Body of pancreas (tissue), 4 donors: ENCODE measurements around the gene CLDN15. TPM values are rescaled to one million over a fixed set of nuclear protein-coding genes. Genes with fewer than 3 reads are reported as not detected.

ENCODE experiments used
- ATAC-seq: fragments of 150-250 bp; one replicate; pipeline ENCODE4 v1.9.1; 2016
- DNase-seq, 4 donors: peaks; one replicate each; pipeline ENCODE4 v3.0.0-alpha.2; 2019
- H3K27ac ChIP-seq, 4 donors: fragments of 200-600 bp; sonication (generic); 1 replicate in 3 of 4; 2 replicates in 1 of 4; pipeline versions ENCODE4 v1.5.1 to v1.6.1; 2016 to 2019; ENCODE audit warnings: mild to moderate bottlenecking in 1 of 4, mixed read lengths in 1 of 4, moderate library complexity in 1 of 4
- H3K27me3 ChIP-seq, 2 donors: fragments of 200-600 bp; sonication (generic); one replicate each; pipeline ENCODE4 v1.6.0; 2016; ENCODE audit warnings: mild to moderate bottlenecking in 1 of 2
- H3K36me3 ChIP-seq, 2 donors: fragments of 200-600 bp; sonication (generic); replicated peaks in 1 of 2; 2 replicates each; pipeline ENCODE4 v1.5.1; 2016; ENCODE audit warnings: low read depth in 2 of 2; ENCODE audit not compliant: insufficient read depth in 1 of 2
- H3K4me1 ChIP-seq: fragments of 200-600 bp; sonication (generic); one replicate; pipeline ENCODE4 v1.6.0; 2016
- H3K4me3 ChIP-seq, 2 donors: fragments of 200-600 bp; sonication (generic); 1 replicate in 1 of 2; 2 replicates in 1 of 2; pipeline ENCODE4 v1.5.1; 2016 to 2019
- H3K9me3 ChIP-seq, 3 donors: fragments of 200-600 bp; sonication (generic); 1 replicate in 2 of 3; 2 replicates in 1 of 3; pipeline ENCODE4 v1.5.1; 2016
- POLR2A ChIP-seq, 3 donors: fragments of 450-650 bp; IDR thresholded peaks; one replicate each; pipeline ENCODE4 v1.6.1; 2016; ENCODE audit warnings: antibody characterized with exemption in 3 of 3, mild to moderate bottlenecking in 2 of 3
- WGBS, 2 donors: methylation state at CpG; one replicate each; pipeline ENCODE4 v1.1.5; 2017; 5-methylcytosine and 5-hydroxymethylcytosine counted together
- intact Hi-C: fragments of 100-400 bp; cut with DNase I; formaldehyde crosslinking; loops from one replicate; pipeline ENCODE4 v1.15.1; 2023
- total RNA-seq, 2 donors: library from RNA; depleted of rRNA; stranded (reverse); fragments of >200 nt; gene quantifications; one replicate each; pipeline ENCODE4 v1.1.0, GENCODE V29; 2016
- TF ChIP-seq, protein P1 (sequence below), 7 experiments: fragments of 450-650 bp in 4 of 7; fragments of 200-600 bp in 3 of 7; sonication (generic) in 3 of 7; IDR thresholded peaks; one replicate each; pipeline ENCODE4 v1.5.1; 2016 to 2019; ENCODE audit warnings: antibody characterized with exemption in 7 of 7

CLDN15 gene
- total RNA-seq, 2 donors from 2014 or later = 7.3 to 22.1 TPM

DNA sequence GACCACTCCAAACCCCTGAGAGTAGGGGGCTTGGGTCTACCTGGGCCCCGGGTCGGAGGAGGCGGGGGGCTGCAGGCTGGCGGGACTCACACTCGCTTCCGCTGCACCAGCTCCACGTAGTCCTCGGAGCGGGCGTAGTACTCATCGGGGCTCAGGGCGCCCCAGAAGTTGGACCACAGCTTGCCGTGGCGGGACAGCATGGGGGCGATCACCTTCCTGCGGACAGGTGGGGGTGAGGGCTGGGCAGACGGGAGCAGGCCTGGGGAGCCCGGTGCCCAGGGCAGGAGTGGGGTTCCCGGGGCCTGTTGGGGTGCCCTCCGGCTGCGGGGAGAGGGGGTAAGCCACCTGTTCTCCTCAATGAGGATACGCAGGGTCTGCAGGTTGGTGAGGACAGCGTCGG lies 26.1 kb downstream of the CLDN15 start:
- Histone ChIP-seq H3K27ac (no peak overlapping the region), H3K9me3 (no peaks in the 10 kb centered on the region), H3K27me3 (no peaks in the 10 kb centered on the region), H3K4me1 (peaks cover 19% of the 10 kb centered on the region), H3K36me3 (peaks cover 9 to 15% of the 10 kb centered on the region in 2 donors), H3K4me3 (no peak overlapping the region)
- ATAC-seq (no peak), DNase-seq (no peak)
- TF ChIP-seq, protein P1, sequence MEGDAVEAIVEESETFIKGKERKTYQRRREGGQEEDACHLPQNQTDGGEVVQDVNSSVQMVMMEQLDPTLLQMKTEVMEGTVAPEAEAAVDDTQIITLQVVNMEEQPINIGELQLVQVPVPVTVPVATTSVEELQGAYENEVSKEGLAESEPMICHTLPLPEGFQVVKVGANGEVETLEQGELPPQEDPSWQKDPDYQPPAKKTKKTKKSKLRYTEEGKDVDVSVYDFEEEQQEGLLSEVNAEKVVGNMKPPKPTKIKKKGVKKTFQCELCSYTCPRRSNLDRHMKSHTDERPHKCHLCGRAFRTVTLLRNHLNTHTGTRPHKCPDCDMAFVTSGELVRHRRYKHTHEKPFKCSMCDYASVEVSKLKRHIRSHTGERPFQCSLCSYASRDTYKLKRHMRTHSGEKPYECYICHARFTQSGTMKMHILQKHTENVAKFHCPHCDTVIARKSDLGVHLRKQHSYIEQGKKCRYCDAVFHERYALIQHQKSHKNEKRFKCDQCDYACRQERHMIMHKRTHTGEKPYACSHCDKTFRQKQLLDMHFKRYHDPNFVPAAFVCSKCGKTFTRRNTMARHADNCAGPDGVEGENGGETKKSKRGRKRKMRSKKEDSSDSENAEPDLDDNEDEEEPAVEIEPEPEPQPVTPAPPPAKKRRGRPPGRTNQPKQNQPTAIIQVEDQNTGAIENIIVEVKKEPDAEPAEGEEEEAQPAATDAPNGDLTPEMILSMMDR (IDR thresholded peaks at IDR 0.05) = no peak
- TF ChIP-seq POLR2A (IDR thresholded peaks at IDR 0.05) = no peak
- intact Hi-C loops = no loop called here
- 98 to 100% methylated on average over 7 to 21 of the region's 24 CpGs for WGBS, 2 donors

DNA sequence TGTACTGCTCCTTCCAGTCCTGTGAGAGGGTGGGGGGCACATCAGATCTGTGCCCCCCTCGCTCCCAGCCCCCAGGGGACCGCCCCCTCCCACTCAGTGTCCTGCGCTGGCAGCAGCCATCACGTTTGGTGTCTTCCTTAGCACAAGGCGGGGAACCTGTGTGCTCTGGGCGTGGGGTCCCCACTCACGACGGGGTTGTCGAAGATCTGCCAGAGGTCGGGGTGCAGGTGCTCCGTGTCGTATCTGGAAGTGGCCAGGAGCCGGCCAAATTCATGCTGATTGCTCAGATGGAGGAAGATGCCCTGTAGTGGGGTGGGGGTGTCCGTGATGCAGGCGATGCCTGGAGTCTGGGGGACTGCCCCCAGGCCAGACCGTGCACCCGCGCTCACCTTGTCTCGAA lies 27.5 kb downstream of the CLDN15 start:
- Histone ChIP-seq H3K36me3 (peaks cover 9 to 15% of the 10 kb centered on the region in 2 donors), H3K27ac (no peak overlapping the region), H3K4me1 (peaks cover 5% of the 10 kb centered on the region), H3K27me3 (no peaks in the 10 kb centered on the region), H3K4me3 (no peak overlapping the region), H3K9me3 (no peaks in the 10 kb centered on the region)
- TF ChIP-seq, protein P1 (IDR thresholded peaks at IDR 0.05) = no peak
- TF ChIP-seq POLR2A (IDR thresholded peaks at IDR 0.05) = no peak
- intact Hi-C loops = no loop called here
- no peak for ATAC-seq
- DNase-seq = no peak
- WGBS, 2 donors = 93% methylated on average over 19 of the region's 19 CpGs; no CpG with 5 or more reads in 1 of the 2 donors

DNA sequence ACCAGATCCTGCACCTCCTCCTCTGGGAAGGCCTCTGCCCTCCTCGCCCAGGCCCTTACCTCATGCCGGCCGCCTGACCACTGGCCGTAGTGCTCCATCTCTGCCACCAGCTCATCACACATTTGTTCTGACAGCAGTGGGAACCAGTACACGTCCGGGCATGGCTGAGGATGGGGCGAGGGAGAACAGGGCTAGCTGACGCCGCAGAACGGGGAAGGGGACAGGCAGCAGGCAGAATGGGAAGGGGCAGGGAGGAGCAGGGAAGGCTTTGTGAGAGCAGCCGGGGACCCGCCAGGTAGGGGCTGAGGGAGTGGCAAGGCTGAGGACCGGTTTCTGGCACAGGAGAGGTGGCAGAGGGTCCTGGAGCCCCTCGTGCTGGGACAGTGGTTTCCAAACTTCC lies 28.8 kb downstream of the CLDN15 start:
- 90 to 97% methylated on average over 13 to 14 of the region's 14 CpGs for WGBS, 2 donors
- no peaks in the 10 kb centered on the region for H3K9me3 ChIP-seq
- no peak overlapping the region for H3K27ac ChIP-seq
- no peak overlapping the region for H3K4me3 ChIP-seq
- no peaks in the 10 kb centered on the region for H3K4me1 ChIP-seq
- no peak for DNase-seq
- ATAC-seq = no peak
- intact Hi-C loops = no loop called here
- H3K27me3 ChIP-seq = no peaks in the 10 kb centered on the region
- H3K36me3 ChIP-seq = peaks cover 9 to 15% of the 10 kb centered on the region in 2 donors
- TF ChIP-seq, protein P1 (IDR thresholded peaks at IDR 0.05) = no peak
- TF ChIP-seq POLR2A (IDR thresholded peaks at IDR 0.05) = no peak

DNA sequence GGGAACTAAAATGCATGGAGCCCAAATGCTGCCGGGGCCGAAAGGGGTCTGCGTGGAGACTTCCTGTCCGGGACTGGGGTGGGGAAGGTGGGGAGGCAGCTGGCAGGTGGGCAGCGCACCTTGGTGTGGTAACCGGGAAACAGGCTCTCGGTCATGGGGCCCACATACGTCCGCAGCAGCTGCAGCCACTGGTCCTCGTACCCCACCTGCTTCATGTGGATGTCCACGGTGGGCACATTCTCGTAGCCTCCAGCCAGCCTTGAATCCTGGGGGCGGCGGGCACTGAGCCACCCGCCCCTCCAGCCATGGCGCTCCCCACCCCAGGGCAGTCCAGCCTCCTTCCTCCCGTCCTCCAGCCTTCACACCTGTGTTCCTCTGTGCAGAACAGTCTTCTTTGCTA lies 30.1 kb downstream of the CLDN15 start:
- DNase-seq = no peak
- 90 to 92% methylated on average over 9 of the region's 17 CpGs for WGBS, 2 donors
- H3K9me3 ChIP-seq = no peaks in the 10 kb centered on the region
- intact Hi-C loops = no loop called here
- H3K27me3 ChIP-seq = peaks cover 0 to 2% of the 10 kb centered on the region in 2 donors
- peaks cover 9 to 15% of the 10 kb centered on the region in 2 donors for H3K36me3 ChIP-seq
- H3K4me1 ChIP-seq = no peaks in the 10 kb centered on the region
- no peak overlapping the region for H3K4me3 ChIP-seq
- no peak overlapping the region for H3K27ac ChIP-seq
- TF ChIP-seq POLR2A (IDR thresholded peaks at IDR 0.05) = no peak
- no peak for ATAC-seq

DNA sequence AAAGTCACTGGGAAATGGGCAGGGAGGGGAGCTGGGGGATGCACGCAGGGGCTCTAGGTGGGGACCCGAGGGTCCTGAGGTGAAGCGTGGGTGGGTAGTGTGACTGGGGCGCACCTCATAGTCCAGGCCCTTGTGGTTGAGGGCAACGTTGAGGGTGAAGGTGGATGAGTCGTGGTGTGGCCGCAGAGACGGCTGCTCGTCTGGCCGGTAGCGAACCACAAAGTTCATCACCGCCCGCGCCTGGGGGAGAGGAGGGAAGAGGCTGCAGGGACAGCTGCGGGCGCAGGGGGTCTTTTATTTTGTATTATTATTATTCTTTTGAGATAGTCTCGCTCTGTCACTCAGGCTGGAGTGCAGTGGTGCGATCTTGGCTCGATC lies 30.9 kb downstream of the CLDN15 start:
- WGBS, 2 donors = 88 to 89% methylated on average over 18 to 19 of the region's 19 CpGs

More for the DNA sequence above, 30.9 kb downstream of the CLDN15 start:
- intact Hi-C loops = no loop called here
- H3K4me3 ChIP-seq = no peak overlapping the region
- H3K9me3 ChIP-seq = no peaks in the 10 kb centered on the region
- H3K27me3 ChIP-seq = peaks cover 0 to 10% of the 10 kb centered on the region in 2 donors
- no peak for ATAC-seq
- no peak overlapping the region for H3K27ac ChIP-seq
- TF ChIP-seq, protein P1 (IDR thresholded peaks at IDR 0.05) = no peak
- TF ChIP-seq POLR2A (IDR thresholded peaks at IDR 0.05) = no peak
- DNase-seq = no peak
- peaks cover 8 to 9% of the 10 kb centered on the region in 2 donors for H3K36me3 ChIP-seq
- H3K4me1 ChIP-seq = peaks cover 7% of the 10 kb centered on the region
